ENCODE measurements around the gene EPB41L2.

GRCh38 chr6:130982135-130982534, 80.9 kb downstream of the EPB41L2 start:
- TF ChIP-seq, protein P1, sequence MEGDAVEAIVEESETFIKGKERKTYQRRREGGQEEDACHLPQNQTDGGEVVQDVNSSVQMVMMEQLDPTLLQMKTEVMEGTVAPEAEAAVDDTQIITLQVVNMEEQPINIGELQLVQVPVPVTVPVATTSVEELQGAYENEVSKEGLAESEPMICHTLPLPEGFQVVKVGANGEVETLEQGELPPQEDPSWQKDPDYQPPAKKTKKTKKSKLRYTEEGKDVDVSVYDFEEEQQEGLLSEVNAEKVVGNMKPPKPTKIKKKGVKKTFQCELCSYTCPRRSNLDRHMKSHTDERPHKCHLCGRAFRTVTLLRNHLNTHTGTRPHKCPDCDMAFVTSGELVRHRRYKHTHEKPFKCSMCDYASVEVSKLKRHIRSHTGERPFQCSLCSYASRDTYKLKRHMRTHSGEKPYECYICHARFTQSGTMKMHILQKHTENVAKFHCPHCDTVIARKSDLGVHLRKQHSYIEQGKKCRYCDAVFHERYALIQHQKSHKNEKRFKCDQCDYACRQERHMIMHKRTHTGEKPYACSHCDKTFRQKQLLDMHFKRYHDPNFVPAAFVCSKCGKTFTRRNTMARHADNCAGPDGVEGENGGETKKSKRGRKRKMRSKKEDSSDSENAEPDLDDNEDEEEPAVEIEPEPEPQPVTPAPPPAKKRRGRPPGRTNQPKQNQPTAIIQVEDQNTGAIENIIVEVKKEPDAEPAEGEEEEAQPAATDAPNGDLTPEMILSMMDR (IDR thresholded peaks at IDR 0.05 in 8 of 11, conservative IDR thresholded peaks at IDR 0.05 in 3 of 11), result no peak
- no peak for TF ChIP-seq POLR2A (IDR thresholded peaks at IDR 0.05)

All from spleen (tissue), 7 donors.